Measurements from ENCODE around the gene PIK3AP1. TPM values are rescaled to one million over a fixed set of nuclear protein-coding genes. Genes with fewer than 3 reads are reported as not detected.
"Not testable (repeated sequence)": the region's sequence is repeated elsewhere in the genome, so short reads cannot be mapped to it uniquely, and the experiment has no call there.

Gene PIK3AP1
- total RNA-seq, 1 donor from 2014 or later = 5.9 TPM

GRCh38 chr10:96740579-96741281, 20.4 kb upstream of the PIK3AP1 start:
- no peaks in the 10 kb centered on the region for H3K27me3 ChIP-seq
- no peak for TF ChIP-seq POLR2A (IDR thresholded peaks at IDR 0.05)
- TF ChIP-seq CTCF (IDR thresholded peaks at IDR 0.05) = no peak
- no peak for TF ChIP-seq POLR2AphosphoS5 (IDR thresholded peaks at IDR 0.05; ENCODE audit: insufficient read depth in 1 of 2, low read depth in 1 of 2)
- H3K9me3 ChIP-seq = no peaks in the 10 kb centered on the region
- no peak overlapping the region for H3K4me3 ChIP-seq
- no peak for DNase-seq (ENCODE audit: extremely low spot score in 2 of 2)
- H3K36me3 ChIP-seq = no peaks in the 10 kb centered on the region
- H3K4me1 ChIP-seq = no peaks in the 10 kb centered on the region
- intact Hi-C loops (cut with DNase I) = no loop called here
- no peak overlapping the region for H3K27ac ChIP-seq

GRCh38 chr10:96740141-96740540, 19.8 kb upstream of the PIK3AP1 start:
- H3K4me3 ChIP-seq = no peak overlapping the region
- no peaks in the 10 kb centered on the region for H3K36me3 ChIP-seq
- DNase-seq (ENCODE audit: extremely low spot score in 2 of 2) = no peak
- intact Hi-C loops (cut with DNase I) = no loop called here
- no peaks in the 10 kb centered on the region for H3K27me3 ChIP-seq
- H3K9me3 ChIP-seq = no peaks in the 10 kb centered on the region
- TF ChIP-seq POLR2A (IDR thresholded peaks at IDR 0.05) (no peak), POLR2AphosphoS5 (IDR thresholded peaks at IDR 0.05; ENCODE audit: insufficient read depth in 1 of 2, low read depth in 1 of 2) (no peak), CTCF (IDR thresholded peaks at IDR 0.05) (no peak)
- H3K27ac ChIP-seq = no peak overlapping the region
- no peaks in the 10 kb centered on the region for H3K4me1 ChIP-seq

- H3K9me3 ChIP-seq; H3K4me3 ChIP-seq; H3K36me3 ChIP-seq; H3K27ac ChIP-seq; DNase-seq (ENCODE audit: extremely low spot score in 2 of 2); H3K27me3 ChIP-seq; intact Hi-C loops (cut with DNase I); H3K4me1 ChIP-seq: not testable (repeated sequence)
Observed at GRCh38 chr10:96737307-96737902, 17.1 kb upstream of the PIK3AP1 start.

- DNase-seq (ENCODE audit: extremely low spot score in 2 of 2) = no peak
- no peak overlapping the region for H3K4me3 ChIP-seq
- H3K9me3 ChIP-seq = no peaks in the 10 kb centered on the region
- H3K4me1 ChIP-seq = peaks cover 13% of the 10 kb centered on the region
- H3K27me3 ChIP-seq = no peaks in the 10 kb centered on the region
- H3K27ac ChIP-seq = no peak overlapping the region
- H3K36me3 ChIP-seq = no peaks in the 10 kb centered on the region
- TF ChIP-seq POLR2AphosphoS5 (IDR thresholded peaks at IDR 0.05; ENCODE audit: insufficient read depth in 1 of 2, low read depth in 1 of 2) (no peak), CTCF (IDR thresholded peaks at IDR 0.05) (no peak), POLR2A (IDR thresholded peaks at IDR 0.05) (no peak)
- intact Hi-C loops (cut with DNase I) = no loop called here
Observed at GRCh38 chr10:96724621-96725020, 4.3 kb upstream of the PIK3AP1 start.

- Histone ChIP-seq H3K4me1 (peaks cover 13% of the 10 kb centered on the region), H3K4me3 (no peak overlapping the region), H3K9me3 (no peaks in the 10 kb centered on the region), H3K27ac (no peak overlapping the region), H3K36me3 (no peaks in the 10 kb centered on the region), H3K27me3 (no peaks in the 10 kb centered on the region)
- intact Hi-C loops (cut with DNase I) = no loop called here
- no peak for TF ChIP-seq POLR2AphosphoS5 (IDR thresholded peaks at IDR 0.05; ENCODE audit: insufficient read depth in 1 of 2, low read depth in 1 of 2)
- no peak for TF ChIP-seq POLR2A (IDR thresholded peaks at IDR 0.05)
- DNase-seq (ENCODE audit: extremely low spot score in 2 of 2) = no peak
Observed at GRCh38 chr10:96721207-96721572, 876 bp upstream of the PIK3AP1 start.

- Histone ChIP-seq H3K4me1 (peaks cover 13% of the 10 kb centered on the region), H3K9me3 (no peaks in the 10 kb centered on the region), H3K4me3 (peak overlapping the region; percentile 48 to 63), H3K27me3 (no peaks in the 10 kb centered on the region), H3K36me3 (no peaks in the 10 kb centered on the region), H3K27ac (peak overlapping the region; percentile 39)
- no peak for DNase-seq (ENCODE audit: extremely low spot score in 2 of 2)
- no peak for TF ChIP-seq CTCF (IDR thresholded peaks at IDR 0.05)
- TF ChIP-seq POLR2AphosphoS5 (IDR thresholded peaks at IDR 0.05; ENCODE audit: insufficient read depth in 1 of 2, low read depth in 1 of 2) = no peak
- no peak for TF ChIP-seq POLR2A (IDR thresholded peaks at IDR 0.05)
- intact Hi-C loops (cut with DNase I) = no loop called here
Observed at GRCh38 chr10:96719850-96720421, 378 bp downstream of the PIK3AP1 start.
